ENCODE data around the gene PC.

GRCh38 chr11:66904981-66905521, 53.1 kb downstream of the PC start:
- no peak for TF ChIP-seq EZH2 (IDR thresholded peaks at IDR 0.05; ENCODE audit: low read length)
- no peak for TF ChIP-seq CTCF (optimal IDR thresholded peaks at IDR 0.05 in 1 of 3, IDR thresholded peaks at IDR 0.05 in 1 of 3, conservative IDR thresholded peaks at IDR 0.05 in 1 of 3; ENCODE audit: extremely low read depth in 1 of 3, insufficient read depth in 2 of 3, low read length in 3 of 3)
